Colonic mucosa (tissue), 4 donors: Measurements from ENCODE around the gene TMEM163. TPM values are rescaled to one million over a fixed set of nuclear protein-coding genes. Genes with fewer than 3 reads are reported as not detected.
"Not testable (repeated sequence)": the region's sequence is repeated elsewhere in the genome, so short reads cannot be mapped to it uniquely, and the experiment has no call there.

Experiments
- DNase-seq: peaks from one replicate; pipeline ENCODE4 v3.0.0-alpha.2; 2020
- H3K27ac ChIP-seq: fragments of 200-600 bp; one replicate; pipeline ENCODE4 v1.8.0; 2021
- H3K27me3 ChIP-seq: fragments of 200-600 bp; one replicate; pipeline ENCODE4 v1.8.0; 2021
- H3K36me3 ChIP-seq: fragments of 200-600 bp; one replicate; pipeline ENCODE4 v1.8.0; 2021
- H3K4me1 ChIP-seq: fragments of 200-600 bp; one replicate; pipeline ENCODE4 v1.8.0; 2021; ENCODE audit warnings: mild to moderate bottlenecking
- H3K4me3 ChIP-seq: fragments of 200-600 bp; one replicate; pipeline ENCODE4 v1.8.0; 2021
- H3K9ac ChIP-seq, 2 donors: one replicate each; pipeline ENCODE4 v1.7.0; 2013; ENCODE audit warnings: control low read depth in 2 of 2, low read depth in 2 of 2, low read length in 2 of 2
- H3K9me3 ChIP-seq: fragments of 200-600 bp; one replicate; pipeline ENCODE4 v1.8.0; 2021
- intact Hi-C: fragments of 100-400 bp; cut with DNase I; formaldehyde crosslinking; loops from one replicate; pipeline ENCODE4 v1.14.1; 2022
- total RNA-seq, 2 donors: library from RNA; stranded (reverse); fragmentation: NEBNext Ultra II Directional in 1 of 2; extraction: Animal tissue kit (Norgen Biotek cat#: 25700) in 1 of 2; gene quantifications; one replicate each; pipeline ENCODE4 v1.2.1, GENCODE V29; 2021
- TF ChIP-seq, protein P1 (sequence below): fragments of 200-600 bp; IDR thresholded peaks from one replicate; pipeline ENCODE4 v1.8.0; 2022; ENCODE audit warnings: antibody characterized with exemption, mild to moderate bottlenecking
- donor health status: healthy.
- donor health status: DM: no; HTN: no; CAD: no.
- donor health status: DM: no; HTN: no; CAD: no.

The TMEM163 gene
- total RNA-seq, 2 donors from 2014 or later, result 0.29 TPM; not detected in 1

DNA sequence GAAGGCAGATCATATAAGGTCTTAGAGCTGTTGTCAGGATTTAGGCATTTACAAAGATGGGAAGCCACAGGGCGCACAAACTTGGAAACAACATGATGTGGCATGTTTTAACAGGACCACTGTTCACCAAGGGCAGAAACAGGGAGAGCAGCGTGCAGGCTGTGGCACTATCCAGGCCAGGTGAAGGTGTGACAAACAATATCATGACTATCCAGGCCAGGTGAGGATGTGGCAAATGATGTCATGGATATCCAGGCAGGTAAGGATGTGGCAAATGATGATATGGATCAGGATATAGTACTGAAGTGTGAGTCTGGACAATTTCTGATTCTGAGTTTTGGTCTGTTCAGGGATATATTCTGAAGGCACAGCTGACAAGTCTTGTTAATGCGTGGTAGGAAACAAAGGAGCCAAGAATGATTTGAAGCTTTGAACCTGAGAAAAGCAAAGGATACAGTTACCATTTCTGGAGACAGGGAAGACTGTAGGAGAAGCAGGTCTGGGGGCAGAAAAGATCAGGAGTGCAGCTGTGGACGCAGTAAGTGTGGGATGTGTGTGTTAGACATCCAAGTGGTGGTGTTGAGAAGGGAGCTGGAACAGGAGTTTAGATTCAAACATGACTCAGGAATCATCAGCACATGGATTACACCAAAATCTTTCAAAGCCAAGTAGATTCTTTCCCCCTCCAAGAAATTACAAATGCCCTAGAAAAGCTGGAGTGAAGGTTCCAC, 205.9 kb downstream of the TMEM163 start:
- H3K9me3 ChIP-seq, result no peaks in the 10 kb centered on the region
- H3K4me1 ChIP-seq, result no peaks in the 10 kb centered on the region
- no peak overlapping the region for H3K9ac ChIP-seq
- H3K27ac ChIP-seq, result no peak overlapping the region
- H3K27me3 ChIP-seq, result no peaks in the 10 kb centered on the region
- H3K4me3 ChIP-seq, result no peak overlapping the region
- TF ChIP-seq, protein P1, sequence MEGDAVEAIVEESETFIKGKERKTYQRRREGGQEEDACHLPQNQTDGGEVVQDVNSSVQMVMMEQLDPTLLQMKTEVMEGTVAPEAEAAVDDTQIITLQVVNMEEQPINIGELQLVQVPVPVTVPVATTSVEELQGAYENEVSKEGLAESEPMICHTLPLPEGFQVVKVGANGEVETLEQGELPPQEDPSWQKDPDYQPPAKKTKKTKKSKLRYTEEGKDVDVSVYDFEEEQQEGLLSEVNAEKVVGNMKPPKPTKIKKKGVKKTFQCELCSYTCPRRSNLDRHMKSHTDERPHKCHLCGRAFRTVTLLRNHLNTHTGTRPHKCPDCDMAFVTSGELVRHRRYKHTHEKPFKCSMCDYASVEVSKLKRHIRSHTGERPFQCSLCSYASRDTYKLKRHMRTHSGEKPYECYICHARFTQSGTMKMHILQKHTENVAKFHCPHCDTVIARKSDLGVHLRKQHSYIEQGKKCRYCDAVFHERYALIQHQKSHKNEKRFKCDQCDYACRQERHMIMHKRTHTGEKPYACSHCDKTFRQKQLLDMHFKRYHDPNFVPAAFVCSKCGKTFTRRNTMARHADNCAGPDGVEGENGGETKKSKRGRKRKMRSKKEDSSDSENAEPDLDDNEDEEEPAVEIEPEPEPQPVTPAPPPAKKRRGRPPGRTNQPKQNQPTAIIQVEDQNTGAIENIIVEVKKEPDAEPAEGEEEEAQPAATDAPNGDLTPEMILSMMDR, result no peak
- DNase-seq, result no peak
- intact Hi-C loops, result no loop called here
- no peaks in the 10 kb centered on the region for H3K36me3 ChIP-seq

DNA sequence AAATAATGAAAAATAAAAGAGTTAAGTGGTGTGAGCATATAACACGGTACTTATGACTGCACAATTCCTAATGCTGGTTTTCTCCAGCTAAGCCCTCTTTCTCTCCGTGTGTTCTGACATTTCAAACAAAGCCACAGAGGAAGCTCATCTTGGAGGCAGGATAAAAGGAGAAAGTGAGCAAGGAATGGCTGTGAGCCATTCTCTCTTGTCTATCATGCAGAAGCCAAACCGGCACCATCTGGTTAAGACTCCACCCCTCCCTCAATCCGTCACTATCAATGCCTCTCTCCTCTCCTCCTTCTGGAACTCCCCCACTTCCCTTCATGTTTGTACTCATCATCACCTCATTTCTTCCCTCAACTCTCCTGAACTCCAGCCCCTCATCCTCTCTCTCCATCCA, 210.4 kb downstream of the TMEM163 start:
- Histone ChIP-seq H3K9ac (no peak overlapping the region), H3K4me1 (no peaks in the 10 kb centered on the region), H3K27me3 (no peaks in the 10 kb centered on the region), H3K27ac (no peak overlapping the region), H3K36me3 (no peaks in the 10 kb centered on the region), H3K9me3 (no peaks in the 10 kb centered on the region), H3K4me3 (no peak overlapping the region)
- TF ChIP-seq, protein P1, result no peak
- intact Hi-C loops, result no loop called here
- no peak for DNase-seq

DNA sequence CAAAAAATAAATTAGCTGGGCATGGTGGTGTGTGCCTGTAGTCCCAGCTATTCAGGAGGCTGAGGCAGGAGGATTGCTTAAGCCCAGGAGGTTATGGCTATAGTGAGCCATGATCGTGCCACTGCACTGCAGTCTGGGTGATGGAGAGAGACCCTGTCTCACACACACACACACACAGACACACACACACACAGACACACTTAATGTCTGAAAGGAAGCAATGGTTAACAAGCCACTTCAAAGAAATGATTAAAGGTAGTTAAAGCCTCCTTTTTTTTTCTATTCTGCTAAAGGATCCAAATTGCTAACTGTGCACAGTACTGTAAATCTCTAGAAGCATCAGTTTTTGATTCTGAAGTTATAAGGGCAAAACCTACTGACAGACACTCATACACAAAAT, 211.1 kb downstream of the TMEM163 start:
- Histone ChIP-seq H3K27ac (no peak overlapping the region), H3K9ac (no peak overlapping the region), H3K9me3 (no peaks in the 10 kb centered on the region), H3K36me3 (no peaks in the 10 kb centered on the region), H3K27me3 (no peaks in the 10 kb centered on the region), H3K4me3 (no peak overlapping the region), H3K4me1 (no peaks in the 10 kb centered on the region)
- DNase-seq, result no peak
- intact Hi-C loops, result no loop called here
- TF ChIP-seq, protein P1, result no peak

DNA sequence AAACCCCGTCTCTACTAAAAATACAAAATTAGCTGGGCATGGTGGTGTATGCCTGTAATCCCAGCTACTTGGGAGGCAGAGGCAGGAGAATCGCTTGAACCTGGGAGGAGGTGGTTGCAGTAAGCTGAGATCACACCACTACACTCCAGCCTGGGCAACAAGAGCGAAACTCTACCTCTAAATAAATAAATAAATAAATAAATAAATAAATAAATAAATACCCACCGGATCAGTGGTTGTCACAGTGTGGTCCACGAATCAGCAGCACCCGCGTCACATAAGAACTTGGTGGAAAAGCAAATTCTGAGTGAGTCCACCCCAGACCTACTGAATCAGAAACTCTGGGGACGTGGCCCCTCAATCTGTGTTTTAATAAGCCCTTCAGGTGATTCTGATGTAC, 211.6 kb downstream of the TMEM163 start:
- H3K36me3 ChIP-seq, H3K9ac ChIP-seq, H3K27ac ChIP-seq, H3K9me3 ChIP-seq, H3K4me3 ChIP-seq, DNase-seq, intact Hi-C loops, H3K27me3 ChIP-seq, H3K4me1 ChIP-seq: not testable (repeated sequence)

DNA sequence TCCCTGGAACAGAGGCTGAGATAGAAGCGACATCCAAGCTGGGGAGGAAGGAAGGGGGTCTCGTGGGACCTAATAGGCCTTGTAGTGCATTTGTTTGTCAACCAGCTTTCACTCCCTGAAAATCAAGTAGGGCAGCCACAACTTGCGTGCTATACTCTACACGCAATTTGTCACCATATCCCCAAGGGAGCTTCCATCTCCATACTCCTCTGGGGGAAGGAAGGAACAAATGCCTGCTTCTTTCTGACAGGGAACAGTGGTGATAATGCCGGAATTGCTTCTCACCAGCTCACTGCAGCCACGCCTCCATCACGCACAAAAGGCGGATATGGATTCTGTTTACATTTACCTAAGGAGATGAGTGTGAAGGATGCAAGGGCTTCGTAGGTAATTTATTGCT, 213.4 kb downstream of the TMEM163 start:
- no peak overlapping the region for H3K9ac ChIP-seq
- intact Hi-C loops, result no loop called here
- no peak overlapping the region for H3K4me3 ChIP-seq
- DNase-seq, result no peak
- no peaks in the 10 kb centered on the region for H3K36me3 ChIP-seq
- H3K4me1 ChIP-seq, result no peaks in the 10 kb centered on the region
- TF ChIP-seq, protein P1, result no peak
- H3K27ac ChIP-seq, result no peak overlapping the region
- no peaks in the 10 kb centered on the region for H3K9me3 ChIP-seq
- H3K27me3 ChIP-seq, result no peaks in the 10 kb centered on the region

DNA sequence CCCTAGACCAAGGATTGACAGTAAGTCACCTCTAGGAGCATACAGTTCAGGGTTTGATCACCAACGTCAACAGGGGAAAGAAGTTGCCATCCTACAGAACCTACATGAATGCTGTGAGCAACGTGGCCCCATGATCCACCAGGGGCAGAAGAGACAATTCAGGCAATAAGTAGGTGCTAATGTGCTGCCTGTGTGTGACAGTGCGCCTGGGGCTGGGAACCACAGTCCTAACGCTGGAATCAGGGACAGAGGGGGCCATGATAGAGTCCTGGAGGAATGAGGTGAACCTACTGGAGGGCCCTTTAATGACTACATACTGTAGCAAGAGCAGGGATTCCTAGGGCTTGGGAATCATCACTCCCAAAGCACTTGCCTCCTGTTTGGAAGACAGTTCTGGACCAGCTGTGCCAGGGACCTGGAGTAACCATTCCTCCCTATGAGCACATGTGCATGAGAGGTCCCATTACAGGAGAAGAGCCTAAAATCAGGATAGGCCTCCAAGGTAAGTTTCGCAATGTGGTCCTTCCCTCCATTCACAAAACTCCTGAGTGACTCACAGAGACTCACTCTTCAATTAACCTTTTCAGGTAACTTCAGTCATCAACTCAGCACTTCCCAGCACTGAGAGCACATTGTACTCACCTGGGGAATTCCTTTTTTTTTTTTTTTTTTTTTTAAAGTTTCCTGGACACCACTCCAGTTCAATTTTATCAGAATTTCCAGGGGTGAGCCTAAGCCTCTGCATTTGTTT, 214.0 kb downstream of the TMEM163 start:
- no peak for DNase-seq
- Histone ChIP-seq H3K27me3 (no peaks in the 10 kb centered on the region), H3K9ac (no peak overlapping the region), H3K4me1 (no peaks in the 10 kb centered on the region), H3K9me3 (no peaks in the 10 kb centered on the region), H3K4me3 (no peak overlapping the region), H3K36me3 (no peaks in the 10 kb centered on the region), H3K27ac (no peak overlapping the region)
- intact Hi-C loops, result no loop called here
- TF ChIP-seq, protein P1, result no peak
